Measurements from ENCODE around the gene SPEG. TPM values are rescaled to one million over a fixed set of nuclear protein-coding genes. Genes with fewer than 3 reads are reported as not detected.
A peak's percentile ranks its signal among the peaks of the same experiment; 100 is the strongest.

SPEG gene
- total and polyA plus RNA-seq, 3 experiments from 2014 or later, result 0.48 to 1.0 (median 0.94) TPM

DNA sequence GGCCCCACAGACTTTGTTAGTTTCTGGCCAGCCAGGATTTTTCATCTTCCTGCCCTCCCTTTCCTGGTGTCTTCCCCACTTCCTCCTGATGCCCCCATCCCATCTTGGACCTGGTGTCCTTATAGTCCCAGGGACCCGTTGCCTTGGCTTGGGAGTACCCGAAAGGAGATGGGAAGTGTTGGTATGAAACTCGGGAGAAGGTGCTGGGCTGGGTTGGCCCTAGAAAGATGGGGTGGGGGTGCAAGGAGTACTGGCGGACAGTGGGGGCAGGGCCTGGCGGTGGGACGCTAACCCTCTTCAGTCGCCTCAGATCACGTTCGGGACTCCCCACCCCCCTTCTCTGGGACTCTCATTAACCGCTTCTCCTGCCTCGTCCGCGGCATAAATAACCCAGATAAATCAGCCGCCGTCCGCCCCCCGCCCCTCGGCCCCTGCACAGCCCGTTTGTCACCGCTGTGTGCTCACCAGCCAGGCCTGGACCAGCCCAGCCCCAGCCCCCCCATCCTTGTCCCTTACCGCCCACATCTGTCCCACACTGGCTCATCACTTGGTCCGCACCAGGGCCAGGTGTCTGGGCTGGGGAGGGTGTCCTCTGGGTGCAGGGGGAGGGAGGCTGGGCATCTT lies 76.0 kb downstream of the SPEG start:
- Mint-ChIP-seq H3K36me3 (peaks cover 1 to 18% (median 3%) of the 10 kb centered on the region in 3 donors), H3K9me3 (peaks cover 0 to 4% (median 0%) of the 10 kb centered on the region in 5 donors), H3K4me1 (peaks cover 17 to 39% (median 20%) of the 10 kb centered on the region in 3 donors), H3K27me3 (peaks cover 45 to 63% of the 10 kb centered on the region in 2 donors), H3K27ac (no peak overlapping the region), H3K4me3 (peak overlapping the region in 3 of 7 donors; percentile 19 to 36 (median 32))
- Histone ChIP-seq H3K27ac (ENCODE audit: low read depth, low read length) (peak overlapping the region; percentile 43), H3K4me1 (ENCODE audit: insufficient read depth, low read length) (peaks cover 15% of the 10 kb centered on the region), H3K36me3 (ENCODE audit: insufficient read depth, low read length) (no peaks in the 10 kb centered on the region), H3K4me3 (ENCODE audit: low read length) (no peak overlapping the region), H3K9me3 (ENCODE audit: low read length) (no peaks in the 10 kb centered on the region), H3K27me3 (ENCODE audit: insufficient read depth, low read length, poor library complexity, severe bottlenecking) (peaks cover 12% of the 10 kb centered on the region)
- POLR2A ChIA-PET, result interaction anchor here (1.0 kb wide), 1 partner anchor 11 kb away, joined by 5 read pairs; the partner anchor contains the start of gene GMPPA
- DNase-seq, result no peak
- CTCF ChIA-PET, result interaction anchor here (0.9 to 6.7 kb wide), 9 partner anchors 10 to 88 kb away, joined by 3 to 36 read pairs (median 5); partner anchors contain the start of gene GMPPA

- Mint-ChIP-seq H3K4me1 (peaks cover 17 to 42% (median 20%) of the 10 kb centered on the region in 3 donors), H3K36me3 (peaks cover 0 to 8% (median under 1%) of the 10 kb centered on the region in 3 donors), H3K27me3 (peaks cover 54 to 74% of the 10 kb centered on the region in 2 donors), H3K27ac (no peak overlapping the region), H3K4me3 (peak overlapping the region in 1 of 7 donors; percentile 4), H3K9me3 (peaks cover 0 to 4% (median 0%) of the 10 kb centered on the region in 5 donors)
- no peaks in the 10 kb centered on the region for H3K36me3 ChIP-seq (ENCODE audit: insufficient read depth, low read length)
- peaks cover 15% of the 10 kb centered on the region for H3K4me1 ChIP-seq (ENCODE audit: insufficient read depth, low read length)
- no peak overlapping the region for H3K4me3 ChIP-seq (ENCODE audit: low read length)
- DNase-seq, result no peak
- H3K27me3 ChIP-seq (ENCODE audit: insufficient read depth, low read length, poor library complexity, severe bottlenecking), result peaks cover 12% of the 10 kb centered on the region
- H3K27ac ChIP-seq (ENCODE audit: low read depth, low read length), result no peak overlapping the region
- CTCF ChIA-PET, result interaction anchor here (0.9 to 6.7 kb wide), 4 partner anchors 14 to 30 kb away, joined by 4 to 36 read pairs (median 10); partner anchors contain the start of gene GMPPA
- POLR2A ChIA-PET, result no interaction called here
- no peaks in the 10 kb centered on the region for H3K9me3 ChIP-seq (ENCODE audit: low read length)
These were observed 77.1 kb downstream of the SPEG start for GRCh38 chr2:219511547-219512325.

- H3K4me1 Mint-ChIP-seq, result peaks cover 17 to 42% (median 20%) of the 10 kb centered on the region in 3 donors
- H3K27ac ChIP-seq (ENCODE audit: low read depth, low read length), result no peak overlapping the region
- H3K36me3 ChIP-seq (ENCODE audit: insufficient read depth, low read length), result no peaks in the 10 kb centered on the region
- peaks cover 15% of the 10 kb centered on the region for H3K4me1 ChIP-seq (ENCODE audit: insufficient read depth, low read length)
- H3K4me3 ChIP-seq (ENCODE audit: low read length), result no peak overlapping the region
- no peak overlapping the region for H3K4me3 Mint-ChIP-seq
- H3K27ac Mint-ChIP-seq, result no peak overlapping the region
- ChIA-PET CTCF (interaction anchor here (1.7 to 6.7 kb wide), 3 partner anchors 17 to 29 kb away, joined by 8 to 36 read pairs (median 12); partner anchors contain the start of gene GMPPA), POLR2A (no interaction called here)
- peaks cover 0 to 2% (median 0%) of the 10 kb centered on the region in 3 donors for H3K36me3 Mint-ChIP-seq
- no peaks in the 10 kb centered on the region for H3K9me3 ChIP-seq (ENCODE audit: low read length)
- no peak for DNase-seq
- H3K27me3 ChIP-seq (ENCODE audit: insufficient read depth, low read length, poor library complexity, severe bottlenecking), result peaks cover 12% of the 10 kb centered on the region
- peaks cover 64 to 80% of the 10 kb centered on the region in 2 donors for H3K27me3 Mint-ChIP-seq
- peaks cover 0 to 4% (median 0%) of the 10 kb centered on the region in 5 donors for H3K9me3 Mint-ChIP-seq
These were observed 78.0 kb downstream of the SPEG start for GRCh38 chr2:219512524-219513216.

DNA sequence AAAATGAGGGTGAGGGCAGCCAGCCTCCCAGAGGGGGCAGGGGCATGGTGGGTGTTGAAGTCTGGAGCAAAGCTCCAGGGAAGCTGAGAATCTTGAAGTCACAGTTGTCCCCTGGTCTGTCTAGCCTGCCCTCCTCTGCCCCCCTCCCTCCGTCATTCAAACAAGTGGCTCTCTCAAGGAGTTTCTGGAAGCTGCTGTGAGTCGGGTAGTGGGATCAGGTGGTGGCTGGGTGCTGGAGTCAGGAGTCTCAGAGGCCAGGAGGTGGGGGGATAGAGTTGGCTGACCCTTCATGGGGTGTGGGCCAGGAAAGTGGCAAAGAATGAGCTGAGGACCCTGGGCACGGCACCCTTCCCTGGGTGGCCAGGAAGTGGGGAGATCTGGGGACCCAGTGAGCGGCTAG lies 79.1 kb downstream of the SPEG start:
- H3K4me1 Mint-ChIP-seq, result peaks cover 17 to 42% (median 20%) of the 10 kb centered on the region in 3 donors
- peak overlapping the region in 4 of 7 donors; percentile 3 to 47 (median 41) for H3K4me3 Mint-ChIP-seq
- no peak overlapping the region for H3K27ac Mint-ChIP-seq
- H3K27me3 Mint-ChIP-seq, result peaks cover 67 to 87% of the 10 kb centered on the region in 2 donors
- Histone ChIP-seq H3K27me3 (ENCODE audit: insufficient read depth, low read length, poor library complexity, severe bottlenecking) (peaks cover 12% of the 10 kb centered on the region), H3K9me3 (ENCODE audit: low read length) (no peaks in the 10 kb centered on the region), H3K27ac (ENCODE audit: low read depth, low read length) (peak overlapping the region; percentile 31), H3K4me3 (ENCODE audit: low read length) (no peak overlapping the region), H3K4me1 (ENCODE audit: insufficient read depth, low read length) (peaks cover 15% of the 10 kb centered on the region), H3K36me3 (ENCODE audit: insufficient read depth, low read length) (no peaks in the 10 kb centered on the region)
- ChIA-PET POLR2A (no interaction called here), CTCF (interaction anchor here (1.0 kb wide), 1 partner anchor 16 kb away, joined by 5 read pairs; no protein-coding TSS in a partner anchor)
- no peak for DNase-seq
- no peaks in the 10 kb centered on the region for H3K36me3 Mint-ChIP-seq
- peaks cover 0 to 4% (median 0%) of the 10 kb centered on the region in 5 donors for H3K9me3 Mint-ChIP-seq

DNA sequence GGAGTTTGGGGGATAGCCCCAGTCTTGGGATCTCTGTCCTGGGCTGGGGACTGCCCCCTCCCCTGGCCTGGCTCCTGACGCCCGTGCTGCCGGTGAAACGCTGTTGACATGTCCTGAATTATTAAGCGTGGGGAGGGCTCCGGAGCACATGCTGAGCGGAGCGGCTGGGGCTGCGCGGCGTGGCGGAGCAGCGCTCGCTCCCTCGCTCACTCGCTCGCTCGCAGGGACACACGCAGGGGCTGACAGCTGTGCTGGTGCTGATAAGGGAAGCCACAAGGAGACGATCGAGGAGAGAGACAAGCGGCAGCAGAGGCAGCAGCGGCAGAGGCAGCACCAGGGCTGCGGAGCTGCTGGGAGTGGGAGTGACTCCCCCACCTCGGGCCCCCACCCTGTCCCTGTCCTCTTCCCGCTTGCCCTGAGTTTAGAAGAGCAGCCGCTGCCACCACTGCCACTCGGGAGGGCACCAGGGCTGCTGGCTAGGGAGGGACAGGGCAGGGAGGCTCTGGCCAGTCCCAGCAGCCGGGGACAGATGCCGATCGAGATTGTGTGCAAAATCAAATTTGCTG lies 79.6 kb downstream of the SPEG start, which contains the start of gene ASIC4:
TSS of gene ASIC4 (plus strand) at position 287 of the 566 bp plus-strand sequence. CDS start at position 530, 243 bp downstream.
- peak within 1 kb of the TSS; percentile 31 for H3K27ac ChIP-seq (ENCODE audit: low read depth, low read length)
- H3K27ac Mint-ChIP-seq, result peak within 1 kb of the TSS in 1 of 8 donors; percentile 49
- no peaks in the 10 kb centered on the region for H3K9me3 ChIP-seq (ENCODE audit: low read length)
- CTCF ChIA-PET, result interaction anchor here (1.0 to 1.4 kb wide), 2 partner anchors 14 to 16 kb away, joined by 3 to 5 read pairs; no protein-coding TSS in a partner anchor
- H3K27me3 Mint-ChIP-seq, result peaks cover 69 to 90% of the 10 kb centered on the region in 2 donors
- no peaks in the 10 kb centered on the region for H3K36me3 ChIP-seq (ENCODE audit: insufficient read depth, low read length)
- H3K4me3 ChIP-seq (ENCODE audit: low read length), result no peak within 1 kb of the TSS
- peaks cover 12% of the 10 kb centered on the region for H3K27me3 ChIP-seq (ENCODE audit: insufficient read depth, low read length, poor library complexity, severe bottlenecking)
- H3K4me3 Mint-ChIP-seq, result peak within 1 kb of the TSS in 4 of 7 donors; percentile 37 to 70 (median 46)
- peaks cover 11% of the 10 kb centered on the region for H3K4me1 ChIP-seq (ENCODE audit: insufficient read depth, low read length)
- POLR2A ChIA-PET, result no interaction called here
- H3K4me1 Mint-ChIP-seq, result peaks cover 17 to 40% (median 20%) of the 10 kb centered on the region in 3 donors
- peaks cover 0 to 4% (median 0%) of the 10 kb centered on the region in 5 donors for H3K9me3 Mint-ChIP-seq
- peaks cover 0 to 2% (median 0%) of the 10 kb centered on the region in 3 donors for H3K36me3 Mint-ChIP-seq
- DNase-seq, result no peak

DNA sequence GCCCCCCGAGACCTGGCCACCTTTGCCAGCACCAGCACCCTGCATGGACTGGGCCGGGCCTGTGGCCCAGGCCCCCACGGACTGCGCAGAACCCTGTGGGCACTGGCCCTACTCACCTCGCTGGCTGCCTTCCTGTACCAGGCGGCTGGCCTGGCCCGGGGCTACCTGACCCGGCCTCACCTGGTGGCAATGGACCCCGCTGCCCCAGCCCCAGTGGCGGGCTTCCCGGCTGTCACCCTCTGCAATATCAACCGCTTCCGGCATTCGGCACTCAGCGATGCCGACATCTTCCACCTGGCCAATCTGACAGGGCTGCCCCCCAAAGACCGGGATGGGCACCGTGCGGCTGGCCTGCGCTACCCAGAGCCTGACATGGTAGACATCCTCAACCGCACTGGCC lies 80.2 kb downstream of the SPEG start:
- Mint-ChIP-seq H3K27me3 (peaks cover 68 to 89% of the 10 kb centered on the region in 2 donors), H3K36me3 (peaks cover 0 to 4% (median 0%) of the 10 kb centered on the region in 3 donors), H3K27ac (no peak overlapping the region), H3K4me3 (no peak overlapping the region), H3K9me3 (peaks cover 0 to 4% (median 0%) of the 10 kb centered on the region in 5 donors), H3K4me1 (peaks cover 14 to 34% (median 16%) of the 10 kb centered on the region in 3 donors)
- POLR2A ChIA-PET, result no interaction called here
- H3K9me3 ChIP-seq (ENCODE audit: low read length), result no peaks in the 10 kb centered on the region
- DNase-seq, result no peak
- H3K36me3 ChIP-seq (ENCODE audit: insufficient read depth, low read length), result no peaks in the 10 kb centered on the region
- no peak overlapping the region for H3K27ac ChIP-seq (ENCODE audit: low read depth, low read length)
- peaks cover 6% of the 10 kb centered on the region for H3K4me1 ChIP-seq (ENCODE audit: insufficient read depth, low read length)
- H3K27me3 ChIP-seq (ENCODE audit: insufficient read depth, low read length, poor library complexity, severe bottlenecking), result peaks cover 12% of the 10 kb centered on the region
- no peak overlapping the region for H3K4me3 ChIP-seq (ENCODE audit: low read length)
- CTCF ChIA-PET, result interaction anchor here (1.4 kb wide), 1 partner anchor 14 kb away, joined by 3 read pairs; no protein-coding TSS in a partner anchor

Data from CD8-positive, alpha-beta memory T cell (primary cell).